ENCODE measurements around the gene PFKFB3.
"Not testable (repeated sequence)": the region's sequence is repeated elsewhere in the genome, so short reads cannot be mapped to it uniquely, and the experiment has no call there.

PFKFB3 gene

DNA sequence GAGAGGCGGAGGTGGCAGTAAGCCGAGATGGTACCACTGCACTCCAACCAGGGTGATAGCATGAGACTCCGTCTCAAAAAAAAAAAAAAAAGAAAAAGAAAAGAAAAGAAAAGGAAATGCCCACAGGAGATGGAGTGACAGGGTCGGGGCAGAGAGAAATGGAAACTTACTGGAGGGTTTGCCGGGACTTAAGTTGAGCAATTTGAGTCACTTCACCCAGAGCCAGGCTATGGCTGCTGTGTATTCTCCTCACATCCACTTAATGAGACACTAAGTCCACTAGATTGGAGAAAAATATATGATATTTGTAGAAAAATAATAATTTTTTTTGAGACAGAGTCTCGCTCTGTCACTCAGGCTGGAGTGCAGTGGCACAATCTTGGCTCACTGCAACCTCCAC lies 4.6 kb upstream of the PFKFB3 start:
- peak in 1 of 42 donors; percentile 42 for DNase-seq
- intact Hi-C loops (cut with DNase I), result no loop called here

DNA sequence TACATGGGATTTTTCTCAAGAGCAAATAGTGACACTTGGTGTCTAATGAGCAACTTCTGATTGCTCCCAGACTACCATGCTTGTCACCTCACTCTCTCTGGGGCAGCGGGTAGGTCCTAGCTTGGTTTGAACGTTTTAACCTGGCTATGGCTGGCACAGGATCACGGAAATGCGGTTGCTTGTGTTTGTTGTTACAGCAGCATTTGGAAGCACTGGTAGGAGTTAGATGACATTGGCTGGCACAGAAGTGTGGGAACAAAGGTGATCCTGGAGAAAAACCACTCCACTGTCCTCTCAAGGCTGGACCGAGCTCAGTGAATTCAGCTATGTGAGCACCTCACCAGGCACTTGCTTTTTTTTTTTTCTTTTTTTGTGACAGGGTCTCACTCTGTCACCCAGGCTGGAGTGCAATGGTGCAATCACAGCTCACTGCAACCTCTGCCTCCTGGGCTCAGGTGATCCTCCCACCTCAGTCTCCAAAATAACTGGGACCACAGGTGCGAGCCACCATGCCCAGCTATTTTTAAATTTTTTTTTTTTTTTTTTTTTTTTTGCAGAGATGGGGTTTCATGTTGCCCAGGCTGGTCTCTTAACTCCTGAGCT lies 3.5 kb upstream of the PFKFB3 start:
- DNase-seq, result no peak
- intact Hi-C loops (cut with DNase I), result no loop called here

DNA sequence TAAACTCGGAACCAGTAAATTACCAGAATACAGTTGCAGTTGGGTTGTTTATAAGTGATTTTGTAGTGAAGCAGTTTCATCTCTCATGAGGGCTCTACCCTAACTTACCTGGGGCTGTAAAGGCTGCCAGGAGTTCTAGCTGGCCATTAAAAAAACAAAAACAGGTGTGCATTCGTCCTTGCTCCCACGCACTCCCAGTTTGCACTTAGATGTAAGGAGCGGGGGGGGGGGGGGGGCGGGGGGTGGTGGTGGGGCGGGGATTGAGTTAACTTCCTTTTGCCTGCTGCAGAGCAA lies 2.3 kb upstream of the PFKFB3 start:
- intact Hi-C loops (cut with DNase I), result loop anchor here (5.0 kb wide), 2 partner anchors 38 to 88 kb away; no protein-coding TSS in a partner anchor
- DNase-seq, result no peak

- DNase-seq, result peak in 26 of 42 donors; percentile 15 to 68 (median 48)
- intact Hi-C loops (cut with DNase I), result loop anchor here (5.0 kb wide), 2 partner anchors 39 to 89 kb away; no protein-coding TSS in a partner anchor
Observed at GRCh38 chr10:6200734-6201515, 1.8 kb upstream of the PFKFB3 start.

DNA sequence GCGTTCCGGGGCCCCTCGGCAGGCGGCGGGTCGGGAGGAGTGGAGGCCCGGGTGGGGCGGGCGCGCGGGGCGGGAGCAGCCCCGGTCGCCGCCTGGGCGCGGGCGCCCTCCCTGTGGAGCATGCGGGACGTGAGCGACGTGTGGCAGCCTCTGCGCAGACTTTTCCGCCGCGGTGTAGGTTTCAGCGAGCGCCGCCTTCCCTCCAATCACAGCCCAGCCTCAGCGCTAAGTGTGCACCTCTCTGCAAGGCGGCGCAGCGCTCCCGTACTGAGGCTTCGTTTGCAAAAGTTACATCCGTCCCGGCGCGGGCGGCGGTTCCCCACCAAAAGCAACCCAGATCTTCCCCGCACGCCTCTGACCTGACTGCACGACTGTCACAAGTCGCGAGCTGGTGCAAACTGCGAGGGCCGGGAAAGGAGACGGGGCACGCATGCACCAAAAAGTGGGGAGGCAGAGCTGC lies 1.2 kb upstream of the PFKFB3 start:
- intact Hi-C loops (cut with DNase I), result loop anchor here (5.0 kb wide), 2 partner anchors 39 to 89 kb away; no protein-coding TSS in a partner anchor
- peak; percentile 64 to 96 (median 86) for DNase-seq

DNA sequence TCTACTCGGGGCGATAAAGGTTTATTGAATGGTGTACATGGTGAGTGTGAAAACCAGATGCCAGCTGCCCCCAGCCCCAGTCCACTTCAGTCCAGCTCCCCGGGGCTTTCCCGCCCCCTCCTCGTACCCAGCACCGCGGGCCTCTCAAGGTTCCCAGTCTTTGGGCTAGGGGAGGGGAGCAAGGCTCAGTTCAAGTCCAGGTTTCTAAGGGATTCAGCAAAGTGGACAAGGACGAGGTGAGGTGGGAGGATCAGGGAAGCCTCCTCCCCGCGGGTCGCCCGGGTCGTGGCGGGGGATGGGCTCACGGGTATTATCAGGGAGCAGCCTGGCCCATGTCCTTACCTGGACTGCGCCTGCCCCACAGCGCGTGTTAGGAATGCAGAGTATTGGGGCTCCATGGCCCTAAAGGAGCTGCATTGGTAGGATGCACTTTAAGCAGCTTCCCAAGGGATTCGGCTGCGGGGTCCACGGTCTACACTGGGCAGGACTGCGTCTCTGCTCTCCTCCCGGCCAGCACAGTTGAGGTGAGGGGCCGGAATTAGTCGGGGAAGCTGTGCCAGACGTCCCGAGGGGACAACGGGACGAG lies 541 bp upstream of the PFKFB3 start:
- intact Hi-C loops (cut with DNase I), result loop anchor here (2.0 to 5.0 kb wide), 3 partner anchors 40 to 199 kb away; no protein-coding TSS in a partner anchor
- peak in 7 of 42 donors; percentile 21 to 50 (median 33) for DNase-seq

DNA sequence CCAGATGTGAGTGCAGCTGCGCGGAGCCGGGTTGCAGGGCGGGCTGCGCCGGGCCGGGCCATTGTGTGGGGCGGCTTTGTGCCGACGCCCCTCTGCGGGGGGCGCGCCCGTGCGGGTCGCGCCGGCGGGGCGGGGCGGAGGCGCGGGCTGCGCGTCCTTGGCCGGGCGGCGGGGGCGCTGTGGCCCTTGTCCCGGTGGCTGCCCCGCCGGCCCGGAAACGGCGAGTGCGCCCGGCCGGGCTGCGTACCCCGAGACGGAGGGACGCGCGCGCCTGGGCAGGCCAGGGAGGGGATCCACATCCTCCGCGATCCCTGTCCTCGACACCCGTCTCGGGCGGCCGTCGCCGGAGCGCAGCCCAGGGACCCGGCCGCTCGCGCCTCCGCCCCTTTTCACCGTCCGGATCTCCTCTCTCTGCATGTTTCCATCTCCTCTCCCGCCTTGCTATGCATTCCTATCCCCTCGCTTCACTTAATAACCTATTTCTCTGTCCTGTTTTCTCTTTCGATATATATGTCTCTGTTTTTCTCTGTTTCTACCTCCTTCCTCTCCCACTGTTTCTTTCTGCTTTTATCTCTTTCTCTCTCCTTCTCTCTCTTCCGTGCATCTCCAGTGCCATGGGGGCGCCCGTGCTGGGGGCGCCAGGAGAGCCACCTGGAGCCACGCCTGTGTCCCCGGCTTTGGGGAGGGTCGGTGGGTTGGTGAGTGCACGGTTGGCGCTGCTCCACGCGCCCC lies 765 bp downstream of the PFKFB3 start:
- intact Hi-C loops (cut with DNase I), result loop anchor here (2.0 to 5.0 kb wide), 3 partner anchors 41 to 197 kb away; no protein-coding TSS in a partner anchor
- DNase-seq, result peak in 39 of 42 donors; percentile 21 to 86 (median 66)

GRCh38 chr10:6204063-6204340 lies 1.3 kb downstream of the PFKFB3 start:
- intact Hi-C loops (cut with DNase I), result loop anchor here (5.0 kb wide), 2 partner anchors 42 to 92 kb away; no protein-coding TSS in a partner anchor
- DNase-seq, result peak in 40 of 42 donors; percentile 39 to 88 (median 76)

- DNase-seq, result peak in 15 of 42 donors; percentile 28 to 72 (median 43)
- intact Hi-C loops (cut with DNase I), result loop anchor here (5.0 kb wide), 2 partner anchors 42 to 92 kb away; no protein-coding TSS in a partner anchor
Observed at GRCh38 chr10:6204341-6205191, 1.8 kb downstream of the PFKFB3 start.

DNA sequence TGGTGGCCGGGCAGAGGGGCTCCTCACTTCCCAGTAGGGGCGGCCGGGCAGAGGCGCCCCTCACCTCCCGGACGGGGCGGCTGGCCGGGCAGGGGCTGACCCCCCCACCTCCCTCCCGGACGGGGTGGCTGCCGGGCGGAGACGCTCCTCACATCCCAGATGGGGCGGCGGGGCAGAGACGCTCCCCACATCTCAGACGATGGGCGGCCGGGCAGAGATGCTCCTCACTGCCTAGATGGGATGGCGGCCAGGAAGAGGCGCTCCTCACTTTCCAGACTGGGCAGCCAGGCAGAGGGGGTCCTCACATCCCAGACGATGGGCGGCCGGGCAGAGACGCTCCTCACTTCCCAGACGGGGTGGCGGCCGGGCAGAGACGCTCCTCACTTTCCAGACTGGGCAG lies 3.8 kb downstream of the PFKFB3 start:
- DNase-seq; intact Hi-C loops (cut with DNase I): not testable (repeated sequence)

DNA sequence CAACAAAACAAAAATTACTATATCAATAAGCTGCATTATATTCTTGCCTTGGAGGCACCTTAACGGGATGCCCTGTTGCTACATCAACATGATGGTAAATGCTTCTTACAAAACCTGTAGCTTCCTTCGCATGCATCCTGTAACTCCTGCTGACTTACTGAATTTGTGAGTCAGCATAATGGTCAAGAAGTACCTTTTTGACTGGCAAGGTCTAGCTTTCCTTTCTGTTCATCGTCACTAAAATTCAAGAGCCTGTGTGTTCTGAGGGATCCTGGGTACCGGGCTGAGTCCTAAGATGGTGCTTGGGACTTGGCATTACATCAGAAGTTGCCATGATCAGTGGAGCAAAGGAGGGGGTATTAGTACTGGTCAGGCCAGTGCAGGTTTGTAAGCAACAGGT lies 4.9 kb downstream of the PFKFB3 start:
- intact Hi-C loops (cut with DNase I), result no loop called here
- DNase-seq, result no peak

GRCh38 chr10:6208799-6209235 lies 6.1 kb downstream of the PFKFB3 start:
- DNase-seq, result peak in 3 of 42 donors; percentile 31 to 62 (median 51)
- intact Hi-C loops (cut with DNase I), result no loop called here

- intact Hi-C loops (cut with DNase I), result no loop called here
- DNase-seq, result no peak
Observed at GRCh38 chr10:6211341-6211670, 8.6 kb downstream of the PFKFB3 start.

- DNase-seq, result peak in 41 of 42 donors; percentile 60 to 91 (median 83)
- intact Hi-C loops (cut with DNase I), result no loop called here
Observed at GRCh38 chr10:6211671-6212635, 9.2 kb downstream of the PFKFB3 start.

GRCh38 chr10:6212806-6213205 lies 10.1 kb downstream of the PFKFB3 start:
- intact Hi-C loops (cut with DNase I), result no loop called here

GRCh38 chr10:6213257-6213905 lies 10.6 kb downstream of the PFKFB3 start:
- peak in 1 of 42 donors; percentile 30 for DNase-seq
- intact Hi-C loops (cut with DNase I), result no loop called here

More at GRCh38 chr10:6212806-6213205, 10.1 kb downstream of the PFKFB3 start:
- no peak for DNase-seq

GRCh38 chr10:6213908-6214307 lies 11.2 kb downstream of the PFKFB3 start:
- DNase-seq, result no peak
- intact Hi-C loops (cut with DNase I), result no loop called here

All from head of caudate nucleus (tissue), 42 donors.